HuH-7.5 (cell line): Measurements from ENCODE around the gene REPIN1.

Experiments
- DNase-seq: peaks from one replicate; pipeline ENCODE4 v3.0.0; 2011; ENCODE audit warnings: low spot score

REPIN1 gene

GRCh38 chr7:150360363-150361058 lies 8.1 kb upstream of the REPIN1 start:
- no peak for DNase-seq

GRCh38 chr7:150361402-150361801 lies 7.2 kb upstream of the REPIN1 start:
- DNase-seq: no peak

GRCh38 chr7:150361807-150362621 lies 6.6 kb upstream of the REPIN1 start:
- no peak for DNase-seq

- no peak for DNase-seq
Measured at GRCh38 chr7:150363370-150363769, 5.3 kb upstream of the REPIN1 start.

GRCh38 chr7:150363872-150364271 lies 4.8 kb upstream of the REPIN1 start:
- no peak for DNase-seq

GRCh38 chr7:150365194-150365593 lies 3.4 kb upstream of the REPIN1 start:
- no peak for DNase-seq

GRCh38 chr7:150365673-150366398 lies 2.8 kb upstream of the REPIN1 start:
- no peak for DNase-seq

GRCh38 chr7:150367677-150368095 lies 936 bp upstream of the REPIN1 start:
- DNase-seq: peak; percentile 84

GRCh38 chr7:150368884-150369747 lies 494 bp downstream of the REPIN1 start:
- peak; percentile 89 for DNase-seq

GRCh38 chr7:150369748-150370501 lies 1.3 kb downstream of the REPIN1 start:
- no peak for DNase-seq

- no peak for DNase-seq
Measured at GRCh38 chr7:150370612-150371071, 2.0 kb downstream of the REPIN1 start.

- DNase-seq: no peak
Measured at GRCh38 chr7:150371131-150371995, 2.7 kb downstream of the REPIN1 start.

GRCh38 chr7:150371996-150372270 lies 3.3 kb downstream of the REPIN1 start:
- no peak for DNase-seq

GRCh38 chr7:150372271-150373048 lies 3.8 kb downstream of the REPIN1 start:
- no peak for DNase-seq

- no peak for DNase-seq
Measured at GRCh38 chr7:150373049-150373801, 4.6 kb downstream of the REPIN1 start.

- DNase-seq: no peak
Measured at GRCh38 chr7:150374026-150374425, 5.4 kb downstream of the REPIN1 start.

GRCh38 chr7:150374472-150374871 lies 5.8 kb downstream of the REPIN1 start:
- DNase-seq: no peak

GRCh38 chr7:150375662-150376521 lies 7.3 kb downstream of the REPIN1 start:
- DNase-seq: no peak
